BJ (cell line): ENCODE data around the gene SPEF1. TPM values are rescaled to one million over a fixed set of nuclear protein-coding genes. Genes with fewer than 3 reads are reported as not detected.

Source experiments
- CTCF ChIA-PET: fragments of 350-600 bp; formaldehyde crosslinking; extraction: SDS; loops from one replicate; lab custom pipeline; 2021; ENCODE audit warnings: antibody characterized with exemption, inconsistent platforms; lab: Yijun Ruan, JAX
- POLR2A ChIA-PET: fragments of 300-600 bp; sonication (Branson Sonifier 250); formaldehyde crosslinking; extraction: SDS; loops from one replicate; lab custom pipeline; 2021; ENCODE audit warnings: antibody characterized with exemption; lab: Charles Lee
- DNase-seq: peaks from one replicate; pipeline ENCODE4 v3.0.0-alpha.2; 2011; ENCODE audit warnings: low read depth
- H3K27me3 ChIP-seq: 2 replicates; pipeline ENCODE4 v1.6.0; 2011; ENCODE audit warnings: low read length; ENCODE audit not compliant: control insufficient read depth, insufficient read depth
- H3K36me3 ChIP-seq: 2 replicates; pipeline ENCODE4 v1.5.1; 2011; ENCODE audit warnings: low read length; ENCODE audit not compliant: control insufficient read depth, insufficient read depth
- H3K4me3 ChIP-seq: 2 replicates; pipeline ENCODE4 v1.5.1; 2011; ENCODE audit warnings: low read depth, mild to moderate bottlenecking, control low read depth, low read length
- polyA plus RNA-seq: library from polyadenylated mRNA; depleted of rRNA; stranded (reverse); fragments of >200 nt; gene quantifications from 2 replicates; pipeline ENCODE4 v1.2.3, GENCODE V29; 2011
- TF ChIP-seq, protein P1 (sequence below): IDR thresholded peaks from 2 replicates; pipeline ENCODE4 v1.5.1; 2011; ENCODE audit warnings: low read depth, mild to moderate bottlenecking, control low read depth, inconsistent platforms, low read length, moderate library complexity; ENCODE audit not compliant: insufficient read depth

The SPEF1 gene
- polyA plus RNA-seq, 1 experiment, result 0.17 TPM

DNA sequence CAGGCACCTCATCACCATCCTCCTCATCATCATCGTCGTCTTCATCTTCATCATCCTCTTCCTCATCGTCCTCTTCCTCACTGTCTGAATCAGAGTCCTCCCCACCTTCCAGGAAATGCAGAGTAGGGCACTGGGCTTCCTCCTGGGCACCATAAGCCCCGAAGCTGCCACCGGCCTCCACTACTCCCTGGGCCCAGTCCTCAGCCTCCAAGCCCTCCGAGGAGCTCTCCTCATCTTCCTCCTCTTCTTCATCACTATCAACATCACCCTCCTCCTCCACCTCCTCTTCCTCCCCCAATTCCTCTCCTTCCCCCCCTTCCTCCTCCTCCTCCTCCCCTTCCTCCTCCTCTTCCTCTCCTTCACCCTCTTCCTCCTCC, 3.6 kb upstream of the SPEF1 start:
- peak overlapping the region; percentile 71 for H3K4me3 ChIP-seq
- ChIA-PET CTCF (interaction anchor here (0.8 to 12.0 kb wide), 9 partner anchors 17 to 108 kb away, joined by 3 to 248 read pairs (median 5); partner anchors contain the start of genes ADISSP and AP5S1), POLR2A (no interaction called here)
- DNase-seq, result no peak
- peaks cover 4% of the 10 kb centered on the region; the same call in 1 of the 2 replicates for H3K36me3 ChIP-seq
- TF ChIP-seq, protein P1, sequence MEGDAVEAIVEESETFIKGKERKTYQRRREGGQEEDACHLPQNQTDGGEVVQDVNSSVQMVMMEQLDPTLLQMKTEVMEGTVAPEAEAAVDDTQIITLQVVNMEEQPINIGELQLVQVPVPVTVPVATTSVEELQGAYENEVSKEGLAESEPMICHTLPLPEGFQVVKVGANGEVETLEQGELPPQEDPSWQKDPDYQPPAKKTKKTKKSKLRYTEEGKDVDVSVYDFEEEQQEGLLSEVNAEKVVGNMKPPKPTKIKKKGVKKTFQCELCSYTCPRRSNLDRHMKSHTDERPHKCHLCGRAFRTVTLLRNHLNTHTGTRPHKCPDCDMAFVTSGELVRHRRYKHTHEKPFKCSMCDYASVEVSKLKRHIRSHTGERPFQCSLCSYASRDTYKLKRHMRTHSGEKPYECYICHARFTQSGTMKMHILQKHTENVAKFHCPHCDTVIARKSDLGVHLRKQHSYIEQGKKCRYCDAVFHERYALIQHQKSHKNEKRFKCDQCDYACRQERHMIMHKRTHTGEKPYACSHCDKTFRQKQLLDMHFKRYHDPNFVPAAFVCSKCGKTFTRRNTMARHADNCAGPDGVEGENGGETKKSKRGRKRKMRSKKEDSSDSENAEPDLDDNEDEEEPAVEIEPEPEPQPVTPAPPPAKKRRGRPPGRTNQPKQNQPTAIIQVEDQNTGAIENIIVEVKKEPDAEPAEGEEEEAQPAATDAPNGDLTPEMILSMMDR, result no peak
- H3K27me3 ChIP-seq, result no peaks in the 10 kb centered on the region

DNA sequence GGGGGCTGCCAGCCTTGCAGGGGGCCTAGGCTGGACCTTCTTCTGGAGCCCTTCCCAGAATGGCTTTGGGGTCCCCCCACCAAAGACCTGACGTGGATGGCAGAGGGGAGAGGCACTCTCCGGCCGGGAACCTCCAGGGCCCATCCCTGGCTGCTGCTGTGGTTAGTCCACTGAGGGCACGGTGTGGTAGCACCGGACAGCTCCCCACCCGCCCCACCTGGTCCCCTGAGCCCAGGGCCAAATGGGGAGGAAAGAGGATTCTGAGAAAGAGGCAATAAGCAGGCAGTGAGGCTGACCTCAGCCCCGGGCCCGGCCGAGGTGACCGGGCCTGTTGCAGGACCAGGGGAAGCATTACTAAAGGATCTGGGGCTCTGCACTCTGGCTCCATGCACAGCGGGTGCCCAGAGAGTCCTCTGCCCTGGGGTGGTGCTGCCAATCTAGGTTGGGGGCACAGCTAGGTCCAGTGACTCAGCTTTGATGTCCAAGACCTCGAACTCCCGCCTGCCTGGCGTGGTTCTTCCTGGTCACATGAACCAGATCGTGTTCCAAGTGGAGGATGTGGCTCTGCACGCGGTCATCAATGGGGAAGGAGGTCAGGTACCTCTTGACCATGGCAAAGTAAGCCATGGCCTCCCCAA, 3.1 kb upstream of the SPEF1 start:
- Histone ChIP-seq H3K36me3 (peaks cover 4% of the 10 kb centered on the region; the same call in 1 of the 2 replicates), H3K27me3 (no peaks in the 10 kb centered on the region), H3K4me3 (no peak overlapping the region)
- no peak for DNase-seq
- CTCF ChIA-PET, result interaction anchor here (0.8 to 12.0 kb wide), 7 partner anchors 16 to 107 kb away, joined by 3 to 248 read pairs (median 5); partner anchors contain the start of genes ADISSP and AP5S1
- POLR2A ChIA-PET, result no interaction called here
- TF ChIP-seq, protein P1, result no peak

DNA sequence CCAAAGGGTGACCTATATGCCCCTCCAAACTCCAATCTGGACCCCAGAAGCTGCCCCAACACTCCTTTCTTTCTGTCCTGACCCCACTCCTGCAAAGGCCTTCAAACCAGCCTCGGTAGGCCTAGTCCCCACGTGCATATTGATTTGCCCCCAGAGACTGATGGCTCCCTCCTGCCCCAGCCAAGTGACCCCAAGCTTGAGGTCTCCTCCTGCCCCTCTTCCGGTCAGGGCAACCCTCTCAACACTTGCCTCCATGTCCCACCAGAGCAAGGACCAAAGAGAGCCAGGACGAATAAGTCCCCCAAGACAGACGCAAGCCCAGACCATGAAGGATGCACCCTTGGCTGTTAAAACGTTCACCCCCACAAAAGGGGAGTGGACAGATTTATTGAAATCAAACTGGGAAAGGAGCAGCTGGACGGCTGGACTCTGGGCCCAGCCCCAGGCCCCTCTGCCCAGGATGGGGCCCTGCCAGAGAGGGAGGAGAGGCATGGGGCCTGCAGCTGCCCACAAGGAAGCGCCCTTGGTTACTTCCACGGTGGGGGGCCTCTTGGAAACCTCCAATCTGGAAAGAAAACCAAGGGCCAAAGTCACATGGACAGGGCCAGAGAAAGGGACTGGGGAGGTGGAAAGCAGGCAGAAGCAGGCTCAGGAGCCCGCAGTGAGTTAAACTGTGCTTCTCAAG, 2.4 kb upstream of the SPEF1 start:
- CTCF ChIA-PET, result interaction anchor here (0.9 to 12.0 kb wide), 5 partner anchors 15 to 106 kb away, joined by 3 to 248 read pairs (median 5); partner anchors contain the start of genes ADISSP and AP5S1
- TF ChIP-seq, protein P1, result no peak
- H3K27me3 ChIP-seq, result no peaks in the 10 kb centered on the region
- no peak for DNase-seq
- no peak overlapping the region for H3K4me3 ChIP-seq
- peaks cover 4% of the 10 kb centered on the region; the same call in 1 of the 2 replicates for H3K36me3 ChIP-seq
- POLR2A ChIA-PET, result no interaction called here

DNA sequence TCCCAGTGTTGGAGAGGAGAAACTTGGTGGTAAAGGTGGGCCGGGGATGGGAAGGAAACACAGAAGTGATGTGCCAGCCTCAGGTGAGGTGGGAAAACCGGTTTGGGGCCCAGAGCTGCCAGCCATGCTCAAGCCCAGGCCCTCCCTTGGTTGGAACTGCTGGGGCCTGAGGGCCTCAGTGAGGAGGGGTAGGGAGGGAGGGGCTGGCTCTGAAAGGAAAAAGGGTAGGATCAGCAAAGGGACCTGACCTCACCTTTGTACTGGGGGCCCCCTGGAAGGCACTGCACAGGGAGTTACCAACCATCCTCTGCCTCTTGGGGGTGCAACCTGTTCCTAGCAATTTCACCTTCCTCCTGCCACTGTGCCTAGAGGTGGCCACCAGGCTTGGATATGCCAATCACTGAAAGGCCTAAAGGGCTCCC, 1.8 kb upstream of the SPEF1 start:
- TF ChIP-seq, protein P1, result no peak
- H3K27me3 ChIP-seq, result no peaks in the 10 kb centered on the region
- POLR2A ChIA-PET, result no interaction called here
- no peak for DNase-seq
- H3K4me3 ChIP-seq, result no peak overlapping the region
- CTCF ChIA-PET, result interaction anchor here (0.6 to 12.0 kb wide), 6 partner anchors 14 to 220 kb away, joined by 3 to 248 read pairs (median 5); partner anchors contain the start of gene AP5S1
- H3K36me3 ChIP-seq, result peaks cover 4% of the 10 kb centered on the region; the same call in 1 of the 2 replicates

DNA sequence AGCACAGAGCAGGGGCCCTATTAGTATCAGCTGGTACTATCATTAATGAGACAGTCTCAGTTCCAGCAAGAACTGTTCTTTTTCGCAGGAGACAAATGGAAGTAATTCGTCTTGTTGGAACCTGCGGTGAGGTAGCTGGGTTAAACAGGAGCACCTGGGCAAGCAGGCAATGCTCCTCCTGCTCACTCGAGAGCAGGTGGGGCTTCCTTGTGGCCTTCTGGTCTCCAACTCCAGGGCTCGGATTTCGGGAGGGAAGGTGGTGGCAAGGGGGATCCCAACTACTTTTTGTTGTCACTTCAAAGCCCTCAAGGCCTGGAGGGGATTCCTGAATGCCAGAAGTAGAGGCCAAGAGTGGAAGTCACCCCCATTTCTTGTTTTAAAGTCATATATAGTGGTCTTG, 1.3 kb upstream of the SPEF1 start:
- TF ChIP-seq, protein P1, result no peak
- DNase-seq, result no peak
- H3K36me3 ChIP-seq, result peaks cover 4% of the 10 kb centered on the region; the same call in 1 of the 2 replicates
- ChIA-PET CTCF (interaction anchor here (0.6 to 12.0 kb wide), 5 partner anchors 14 to 219 kb away, joined by 5 to 248 read pairs (median 14); partner anchors contain the start of genes ADISSP and AP5S1), POLR2A (no interaction called here)
- no peak overlapping the region for H3K4me3 ChIP-seq
- no peaks in the 10 kb centered on the region for H3K27me3 ChIP-seq
